Right lung (tissue), 5 donors: ENCODE data around the gene LCE2D. TPM values are rescaled to one million over a fixed set of nuclear protein-coding genes. Genes with fewer than 3 reads are reported as not detected.

ENCODE experiments used
- DNase-seq, 2 donors: peaks; one replicate each; pipeline ENCODE4 v3.0.0-alpha.2; 2013
- polyA plus RNA-seq, 5 donors: library from polyadenylated mRNA; unstranded; fragments of 120-200 nt; gene quantifications; one replicate each; pipeline versions ENCODE4 v1.2.1 to v1.2.3, GENCODE V29; 2013; ENCODE audit warnings: inconsistent platforms in 1 of 5, low replicate concordance in 1 of 5; ENCODE audit not compliant: insufficient read length in 5 of 5, insufficient read depth in 1 of 5

The LCE2D gene
- polyA plus RNA-seq, 5 donors, result not detected

GRCh38 chr1:152697701-152698600 lies 34.8 kb downstream of the LCE2D start, which contains the start of gene LCE2A:
Gene LCE2A (plus strand): TSS chr1:152698345. CDS start chr1:152698902, 557 bp downstream.
- DNase-seq, result no peak

GRCh38 chr1:152699746-152700145 lies 36.6 kb downstream of the LCE2D start:
- DNase-seq, result no peak

GRCh38 chr1:152707860-152708259 lies 44.7 kb downstream of the LCE2D start, which contains the start of gene LCE4A:
Gene LCE4A (plus strand): TSS chr1:152708160. CDS start chr1:152709076, 916 bp downstream.
- DNase-seq, result no peak

Other genes starting within 250 kb of the LCE2D start
- gene CRNN, start 249.1 kb upstream of the LCE2D start, polyA plus RNA-seq, result not detected
- gene LCE5A, start 152.6 kb upstream of the LCE2D start, polyA plus RNA-seq, result not detected
- not detected for gene CRCT1, start 148.9 kb upstream of the LCE2D start, polyA plus RNA-seq
- not detected for gene LCE3E, start 96.6 kb upstream of the LCE2D start, polyA plus RNA-seq
- not detected for gene LCE3D, start 82.9 kb upstream of the LCE2D start, polyA plus RNA-seq
- gene LCE3C, start 63.1 kb upstream of the LCE2D start, polyA plus RNA-seq, result not detected
- not detected for gene LCE3B, start 49.6 kb upstream of the LCE2D start, polyA plus RNA-seq
- gene LCE3A, start 40.3 kb upstream of the LCE2D start, polyA plus RNA-seq, result not detected
- gene LCE2C, start 11.9 kb downstream of the LCE2D start, polyA plus RNA-seq, result not detected
- gene LCE2B, start 22.7 kb downstream of the LCE2D start, polyA plus RNA-seq, result not detected
- not detected for gene LCE2A, start 35.0 kb downstream of the LCE2D start, polyA plus RNA-seq
- not detected for gene LCE4A, start 44.8 kb downstream of the LCE2D start, polyA plus RNA-seq
- gene KPRP, start 94.6 kb downstream of the LCE2D start, polyA plus RNA-seq, result not detected
- not detected for gene LCE1F, start 111.8 kb downstream of the LCE2D start, polyA plus RNA-seq
- gene LCE1E, start 122.9 kb downstream of the LCE2D start, polyA plus RNA-seq, result not detected
- gene LCE1D, start 133.3 kb downstream of the LCE2D start, polyA plus RNA-seq, result not detected
- not detected for gene LCE1C, start 143.3 kb downstream of the LCE2D start, polyA plus RNA-seq
- not detected for gene LCE1B, start 148.6 kb downstream of the LCE2D start, polyA plus RNA-seq
- gene LCE1A, start 164.1 kb downstream of the LCE2D start, polyA plus RNA-seq, result not detected
- not detected for gene LCE6A, start 179.5 kb downstream of the LCE2D start, polyA plus RNA-seq
- gene LCE7A, start 196.6 kb downstream of the LCE2D start, polyA plus RNA-seq, result not detected
- gene SMCP, start 214.9 kb downstream of the LCE2D start, polyA plus RNA-seq, result not detected
- gene IVL, start 245.2 kb downstream of the LCE2D start, polyA plus RNA-seq, result not detected